ENCODE results near the gene AFAP1. TPM values are rescaled to one million over a fixed set of nuclear protein-coding genes. Genes with fewer than 3 reads are reported as not detected.
A peak's percentile ranks its signal among the peaks of the same experiment; 100 is the strongest.

The AFAP1 gene
- polyA plus RNA-seq, 1 experiment, result 48.5 TPM

- POLR2A ChIA-PET, result no interaction called here
- CTCF ChIA-PET, result interaction anchor here (0.8 kb wide), 1 partner anchor 261 kb away, joined by 3 read pairs; no protein-coding TSS in a partner anchor
- TF ChIP-seq CTCF (IDR thresholded peaks at IDR 0.05; ENCODE audit: insufficient read depth, low read depth, low read length), result no peak
- Histone ChIP-seq H3K4me3 (ENCODE audit: low read depth, low read length) (no peak overlapping the region), H3K27me3 (ENCODE audit: control insufficient read depth, insufficient read depth, low read length) (peaks cover 3% of the 10 kb centered on the region; the same call in 1 of the 2 replicates), H3K36me3 (ENCODE audit: control insufficient read depth, insufficient read depth, low read length) (no peaks in the 10 kb centered on the region)
- DNase-seq (ENCODE audit: low read depth), result no peak
Measured at GRCh38 chr4:7722766-7723387, 216.8 kb downstream of the AFAP1 start.

GRCh38 chr4:7721984-7722551 lies 217.6 kb downstream of the AFAP1 start:
- ChIA-PET POLR2A (no interaction called here), CTCF (no interaction called here)

GRCh38 chr4:7719354-7720174 lies 220.1 kb downstream of the AFAP1 start:
- Histone ChIP-seq H3K4me3 (ENCODE audit: low read depth, low read length) (no peak overlapping the region), H3K27me3 (ENCODE audit: control insufficient read depth, insufficient read depth, low read length) (peaks cover 3% of the 10 kb centered on the region; the same call in 1 of the 2 replicates), H3K36me3 (ENCODE audit: control insufficient read depth, insufficient read depth, low read length) (no peaks in the 10 kb centered on the region)
- POLR2A ChIA-PET, result no interaction called here
- CTCF ChIA-PET, result interaction anchor here (0.7 to 2.4 kb wide), 30 partner anchors 8 to 594 kb away, joined by 3 to 16 read pairs (median 4); partner anchors contain the start of gene SORCS2
- TF ChIP-seq CTCF (IDR thresholded peaks at IDR 0.05; ENCODE audit: insufficient read depth, low read depth, low read length), result peak; percentile 87
- DNase-seq (ENCODE audit: low read depth), result no peak

More at GRCh38 chr4:7721984-7722551, 217.6 kb downstream of the AFAP1 start:
- no peak overlapping the region for H3K4me3 ChIP-seq (ENCODE audit: low read depth, low read length)
- peaks cover 3% of the 10 kb centered on the region; the same call in 1 of the 2 replicates for H3K27me3 ChIP-seq (ENCODE audit: control insufficient read depth, insufficient read depth, low read length)
- no peak for DNase-seq (ENCODE audit: low read depth)
- no peaks in the 10 kb centered on the region for H3K36me3 ChIP-seq (ENCODE audit: control insufficient read depth, insufficient read depth, low read length)
- 0 out of 2 replicates have a peak, but pooled peaks have one; percentile 15 for TF ChIP-seq CTCF (IDR thresholded peaks at IDR 0.05; ENCODE audit: insufficient read depth, low read depth, low read length)

GRCh38 chr4:7717946-7718490 lies 221.6 kb downstream of the AFAP1 start:
- CTCF ChIA-PET, result no interaction called here
- Histone ChIP-seq H3K27me3 (ENCODE audit: control insufficient read depth, insufficient read depth, low read length) (peaks cover 3% of the 10 kb centered on the region; the same call in 1 of the 2 replicates), H3K4me3 (ENCODE audit: low read depth, low read length) (no peak overlapping the region), H3K36me3 (ENCODE audit: control insufficient read depth, insufficient read depth, low read length) (no peaks in the 10 kb centered on the region)
- DNase-seq (ENCODE audit: low read depth), result no peak
- TF ChIP-seq CTCF (IDR thresholded peaks at IDR 0.05; ENCODE audit: insufficient read depth, low read depth, low read length), result no peak
- POLR2A ChIA-PET, result no interaction called here

GRCh38 chr4:7717161-7717560 lies 222.5 kb downstream of the AFAP1 start:
- Histone ChIP-seq H3K27me3 (ENCODE audit: control insufficient read depth, insufficient read depth, low read length) (peaks cover 3% of the 10 kb centered on the region; the same call in 1 of the 2 replicates), H3K4me3 (ENCODE audit: low read depth, low read length) (no peak overlapping the region), H3K36me3 (ENCODE audit: control insufficient read depth, insufficient read depth, low read length) (no peaks in the 10 kb centered on the region)
- no peak for TF ChIP-seq CTCF (IDR thresholded peaks at IDR 0.05; ENCODE audit: insufficient read depth, low read depth, low read length)
- ChIA-PET CTCF (no interaction called here), POLR2A (no interaction called here)
- DNase-seq (ENCODE audit: low read depth), result no peak

All from BJ (cell line).